Stimulated activated CD4-positive, alpha-beta T cell treated with anti-CD3 and anti-CD28 coated beads, Interleukin-15, amount 100 ng/mL, for 1 hour (primary cell): ENCODE data around the gene EML5.

Source experiments
- DNase-seq, 2 donors: peaks; one replicate each; pipeline ENCODE4 v3.0.0-alpha.2; 2020; ENCODE audit warnings: low read depth in 1 of 2, low spot score in 1 of 2

Gene EML5

DNA sequence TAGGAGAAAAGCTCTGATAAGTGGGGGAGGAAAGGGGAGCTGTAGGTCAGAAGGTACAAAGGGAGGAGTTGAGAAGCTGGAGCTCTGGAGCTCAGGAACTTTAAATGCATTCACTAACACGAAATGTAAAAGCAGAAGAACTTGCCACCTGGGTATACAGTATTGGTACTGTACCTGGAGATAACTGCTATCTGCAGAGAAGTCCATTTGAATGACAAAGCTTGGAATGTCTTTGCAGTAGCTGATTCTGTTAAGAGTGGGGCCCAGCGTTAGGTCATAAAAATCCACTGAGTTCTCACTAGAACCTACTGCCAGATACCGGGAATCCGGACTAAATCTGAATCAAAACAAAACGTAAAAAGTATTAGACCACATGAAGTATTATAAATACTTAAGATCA lies 174.3 kb downstream of the EML5 start:
- DNase-seq: no peak

DNA sequence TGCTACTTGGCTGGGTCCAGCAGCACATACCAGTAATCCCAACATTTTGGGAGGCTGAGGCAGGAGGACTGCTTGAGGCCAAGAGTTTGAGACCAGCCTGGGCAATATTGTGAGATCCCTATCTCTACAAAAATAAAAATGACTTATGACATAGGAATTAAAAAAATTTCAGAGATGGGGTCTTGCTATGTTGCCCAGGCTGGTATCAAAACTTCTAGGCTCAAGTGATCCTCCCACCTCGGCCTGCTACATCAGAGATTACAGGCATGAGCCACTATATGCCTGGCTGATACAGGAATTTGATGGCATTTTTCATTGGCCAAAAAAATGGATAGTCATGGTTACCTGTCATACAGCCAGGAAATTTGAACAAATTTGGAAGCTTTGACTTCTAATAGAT lies 175.3 kb downstream of the EML5 start:
- DNase-seq: no peak

- DNase-seq: no peak
Measured at GRCh38 chr14:88616697-88617096, 176.1 kb downstream of the EML5 start.

DNA sequence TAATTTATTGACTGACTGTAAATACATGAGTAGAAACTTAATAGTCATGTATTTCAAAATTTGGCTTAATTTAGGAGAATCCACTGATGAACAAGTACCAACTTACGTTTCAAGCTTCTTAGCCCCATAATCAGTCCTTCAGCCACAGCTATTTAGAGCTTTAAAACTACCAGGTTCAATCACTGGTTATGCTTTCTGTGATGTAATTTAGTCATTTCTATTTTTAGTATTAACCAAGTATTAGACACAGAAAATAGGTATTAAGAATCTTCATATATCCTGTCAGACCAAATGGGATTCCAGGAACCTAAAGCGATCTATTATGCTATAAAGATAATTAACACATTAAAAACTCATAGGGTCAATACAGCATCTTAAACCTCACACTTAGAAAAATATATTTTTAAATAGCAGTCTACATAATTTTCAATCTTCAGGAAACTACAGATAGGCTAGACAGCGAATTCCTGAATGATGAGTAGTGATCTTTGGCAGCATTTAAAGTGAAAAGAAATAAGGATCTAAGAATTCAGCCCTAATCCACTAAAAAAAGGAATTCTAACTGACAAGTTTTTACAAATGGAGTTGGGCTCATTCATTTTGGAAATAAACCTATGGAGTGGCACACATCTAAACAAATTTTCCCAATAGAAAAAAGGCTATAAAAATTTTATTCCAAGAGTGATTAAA lies 178.4 kb downstream of the EML5 start:
- no peak for DNase-seq

DNA sequence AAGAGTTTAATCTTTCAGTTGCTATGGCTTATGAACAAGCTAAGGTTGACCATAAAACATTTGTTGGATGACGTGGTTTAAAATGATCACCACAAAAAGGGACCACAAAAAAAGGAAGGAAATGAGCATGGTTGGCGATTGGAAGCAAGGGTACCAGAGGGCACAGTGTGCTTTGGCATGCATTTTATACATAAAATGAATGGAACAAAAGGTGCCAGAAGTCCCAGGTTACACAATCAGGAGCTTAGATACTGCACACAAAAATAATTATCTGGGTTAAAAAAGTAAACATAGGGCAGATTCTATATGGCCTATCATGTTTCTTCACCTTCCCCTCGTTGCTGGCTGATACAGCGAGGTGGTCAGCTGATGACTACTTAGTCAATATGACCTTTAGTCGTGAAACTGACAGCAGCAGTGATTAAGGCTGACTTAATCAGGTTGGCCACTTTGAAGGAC lies 179.2 kb downstream of the EML5 start:
- no peak for DNase-seq

GRCh38 chr14:88612981-88613380 lies 179.8 kb downstream of the EML5 start:
- no peak for DNase-seq

- no peak for DNase-seq
Measured at GRCh38 chr14:88611878-88612277, 180.9 kb downstream of the EML5 start.

GRCh38 chr14:88607829-88608228 lies 184.9 kb downstream of the EML5 start:
- DNase-seq: no peak

DNA sequence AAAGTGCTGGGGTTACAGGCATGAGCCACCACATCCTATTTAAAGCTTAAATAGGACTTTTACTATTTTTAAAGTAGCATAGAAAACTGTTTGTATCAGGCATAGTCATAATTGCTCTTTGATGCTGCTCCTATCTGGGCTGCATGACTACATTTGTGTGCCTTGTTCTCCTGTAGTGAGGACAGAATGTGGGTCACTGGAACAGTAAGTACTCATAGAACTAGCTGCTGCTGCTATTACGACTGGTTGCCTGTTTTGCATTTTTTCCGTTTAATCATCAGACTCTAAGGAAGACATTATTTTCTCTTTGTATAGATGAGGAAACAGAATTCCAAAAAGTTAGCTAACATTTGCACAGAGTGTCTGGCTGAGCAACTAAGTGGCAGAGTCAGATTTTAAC lies 187.2 kb downstream of the EML5 start:
- DNase-seq: no peak

GRCh38 chr14:88604212-88604611 lies 188.5 kb downstream of the EML5 start:
- DNase-seq: no peak

- no peak for DNase-seq
Measured at GRCh38 chr14:88599761-88600439, 192.9 kb downstream of the EML5 start.

- DNase-seq: no peak
Measured at GRCh38 chr14:88599326-88599725, 193.4 kb downstream of the EML5 start.

DNA sequence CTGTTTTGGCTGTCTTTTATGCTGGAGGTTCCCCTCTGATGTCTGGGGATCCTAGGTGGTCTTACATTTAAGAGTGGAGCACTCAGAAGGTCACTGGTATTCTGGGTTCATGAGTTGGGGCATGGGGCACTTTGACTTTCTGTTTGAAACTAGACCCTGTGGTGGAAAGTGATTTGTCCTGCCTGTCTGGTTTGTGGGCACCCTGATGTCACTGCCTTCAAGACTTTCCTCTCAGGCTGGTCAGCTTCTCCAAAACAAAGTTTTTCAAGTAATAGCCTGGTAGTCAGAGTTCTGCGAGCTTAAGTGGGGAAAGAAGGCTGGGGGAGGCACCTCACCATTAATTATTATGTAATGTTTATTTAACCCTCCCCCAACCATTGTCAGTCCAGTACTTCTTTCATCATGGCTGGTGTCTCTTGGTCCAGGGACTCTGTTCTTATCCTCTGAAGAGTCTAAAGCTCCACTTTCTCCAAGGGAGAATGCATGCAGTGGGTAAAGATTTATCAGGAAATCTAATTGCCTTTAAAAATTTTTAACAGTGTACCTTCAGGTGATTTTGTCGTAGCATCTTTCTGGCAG lies 194.6 kb downstream of the EML5 start:
- no peak for DNase-seq

GRCh38 chr14:88597601-88598000 lies 195.2 kb downstream of the EML5 start:
- DNase-seq: no peak

GRCh38 chr14:88597038-88597437 lies 195.7 kb downstream of the EML5 start:
- DNase-seq: no peak

GRCh38 chr14:88592031-88592430 lies 200.7 kb downstream of the EML5 start:
- DNase-seq: no peak

GRCh38 chr14:88590173-88590572 lies 202.6 kb downstream of the EML5 start:
- DNase-seq: no peak

- DNase-seq: no peak
Measured at GRCh38 chr14:88588081-88588480, 204.7 kb downstream of the EML5 start.

DNA sequence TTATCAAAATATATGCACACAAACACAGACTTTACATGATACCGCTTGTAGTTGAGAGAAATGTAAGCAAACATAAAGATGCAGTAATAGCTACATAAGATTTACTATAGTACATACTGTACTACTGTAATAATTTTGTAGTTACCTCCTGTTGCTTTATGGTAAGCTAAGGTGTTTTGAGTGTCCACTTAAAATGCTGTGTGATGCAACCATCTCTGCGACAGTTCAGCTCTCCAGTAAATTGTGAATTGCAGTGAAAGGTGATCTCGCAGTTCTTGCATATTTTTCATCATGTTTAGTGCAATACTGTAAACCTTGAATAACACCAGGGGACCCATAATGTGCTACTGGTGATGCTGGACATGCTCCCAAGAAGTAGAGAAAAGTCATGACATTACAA lies 208.3 kb downstream of the EML5 start:
- no peak for DNase-seq

- no peak for DNase-seq
Measured at GRCh38 chr14:88576222-88576621, 216.5 kb downstream of the EML5 start.

GRCh38 chr14:88572117-88572516 lies 220.6 kb downstream of the EML5 start:
- DNase-seq: no peak

DNA sequence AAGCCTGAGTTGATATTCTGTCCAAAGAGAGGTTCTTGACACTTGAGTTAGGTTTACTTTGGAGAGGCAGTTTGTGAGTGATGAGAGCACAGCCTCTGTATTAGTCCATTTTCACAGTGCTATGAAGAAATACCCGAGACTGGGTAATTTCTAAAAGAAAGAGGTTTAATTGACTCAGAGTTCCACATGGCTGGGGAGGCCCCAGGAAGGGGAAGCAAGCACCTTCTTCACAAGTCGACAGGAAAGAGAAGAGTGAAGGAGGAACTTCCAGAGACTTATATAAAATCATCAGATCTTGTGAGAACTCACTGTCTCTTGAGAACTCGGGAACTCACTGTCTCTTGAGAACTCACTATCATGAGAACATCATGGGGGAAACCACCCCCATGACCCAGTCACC lies 224.6 kb downstream of the EML5 start:
- DNase-seq: no peak

DNA sequence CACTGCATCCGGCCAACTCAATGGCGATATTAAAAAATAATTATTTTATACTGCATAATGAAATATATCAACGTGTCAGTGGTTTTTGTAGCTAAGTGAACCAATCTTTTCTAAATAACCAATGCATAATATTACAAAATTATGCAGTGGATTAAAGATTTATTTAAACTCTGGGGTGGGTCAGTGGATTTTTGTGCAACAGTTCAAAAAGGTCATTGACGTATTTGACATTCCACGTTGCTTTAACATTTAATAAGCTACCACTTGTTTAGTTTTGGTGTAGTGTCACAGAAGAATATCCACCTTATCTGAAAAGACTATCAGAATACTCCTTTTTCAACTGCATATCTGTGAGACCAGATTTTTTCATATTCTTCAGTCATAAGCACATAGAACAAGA lies 227.3 kb downstream of the EML5 start:
- DNase-seq: no peak
